H1 (cell line): Measurements from ENCODE around the gene TPD52L2. TPM values are rescaled to one million over a fixed set of nuclear protein-coding genes. Genes with fewer than 3 reads are reported as not detected.

ENCODE experiments used
- CBX8 ChIP-seq: fragments of 300-800, 300-1000 bp; sonication (generic); IDR thresholded peaks from 2 replicates; pipeline ENCODE4 v1.7.1; 2016; ENCODE audit warnings: low read depth, low read length, borderline replicate concordance
- JUND ChIP-seq: IDR thresholded peaks from 2 replicates; pipeline ENCODE4 v1.6.1; 2011; ENCODE audit warnings: mild to moderate bottlenecking, improper control_type of control experiment, low read length
- PHF8 ChIP-seq: fragments of 200-600 bp; sonication (generic); conservative IDR thresholded peaks from 2 replicates; pipeline ENCODE4 v1.7.1; 2012; ENCODE audit warnings: low read depth, mild to moderate bottlenecking, inconsistent platforms, low read length, moderate library complexity
- polyA plus RNA-seq, 7 experiments: library from polyadenylated mRNA; depleted of rRNA in 3 of 7; stranded (reverse) in 5 of 7; unstranded in 2 of 7; fragments of >200 nt in 5 of 7; fragments of 200-250 nt in 2 of 7; gene quantifications; 1 replicate in 5 of 7; 2 replicates in 1 of 7; 4 replicates in 1 of 7; pipeline versions ENCODE4 v1.2.1 to v1.2.3, GENCODE V29; 2011 to 2013; ENCODE audit warnings: missing spikeins in 2 of 7, mixed read lengths in 2 of 7
- total RNA-seq: library from RNA; stranded (reverse); fragmentation: NEBNext Ultra II Directional; extraction: Animal tissue kit (Norgen Biotek cat#: 25700); gene quantifications from 2 replicates; pipeline ENCODE4 v1.2.1, GENCODE V29; 2021
- TF ChIP-seq, protein P1 (sequence below): IDR thresholded peaks from 2 replicates; pipeline ENCODE4 v1.6.1; 2011; ENCODE audit warnings: low read length, improper control_type of control experiment

Gene TPD52L2
- total and polyA plus RNA-seq, 2 of the 8 experiments (the other 6 are each of a cell fraction or from before 2014, with no cell fraction given) = 77.1 to 80.2 TPM

DNA sequence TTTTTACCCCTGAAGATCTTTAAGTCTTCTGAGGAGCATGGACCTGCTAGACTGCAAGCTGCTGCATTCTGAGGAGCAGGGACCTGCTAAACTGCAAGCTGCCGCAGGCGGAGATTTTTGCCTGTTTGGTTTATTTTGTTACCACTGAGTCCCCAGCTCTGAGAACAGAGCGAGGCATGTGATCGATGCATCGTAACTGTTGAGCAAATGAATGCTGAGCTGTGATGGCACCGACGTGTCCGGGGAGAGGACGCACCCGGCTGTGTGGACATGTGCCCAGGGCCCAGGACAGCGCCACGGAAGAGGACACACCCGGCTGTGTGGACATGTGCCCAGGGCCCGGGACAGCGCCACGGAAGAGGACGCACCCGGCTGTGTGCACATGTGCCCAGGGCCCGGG, 54.1 kb downstream of the TPD52L2 start (continued):
- TF ChIP-seq CBX8 = no peak
- no peak for TF ChIP-seq PHF8
- TF ChIP-seq, protein P1, sequence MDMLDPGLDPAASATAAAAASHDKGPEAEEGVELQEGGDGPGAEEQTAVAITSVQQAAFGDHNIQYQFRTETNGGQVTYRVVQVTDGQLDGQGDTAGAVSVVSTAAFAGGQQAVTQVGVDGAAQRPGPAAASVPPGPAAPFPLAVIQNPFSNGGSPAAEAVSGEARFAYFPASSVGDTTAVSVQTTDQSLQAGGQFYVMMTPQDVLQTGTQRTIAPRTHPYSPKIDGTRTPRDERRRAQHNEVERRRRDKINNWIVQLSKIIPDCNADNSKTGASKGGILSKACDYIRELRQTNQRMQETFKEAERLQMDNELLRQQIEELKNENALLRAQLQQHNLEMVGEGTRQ = no peak
- no peak for TF ChIP-seq JUND
